ENCODE data around the gene ZNF496.

DNA sequence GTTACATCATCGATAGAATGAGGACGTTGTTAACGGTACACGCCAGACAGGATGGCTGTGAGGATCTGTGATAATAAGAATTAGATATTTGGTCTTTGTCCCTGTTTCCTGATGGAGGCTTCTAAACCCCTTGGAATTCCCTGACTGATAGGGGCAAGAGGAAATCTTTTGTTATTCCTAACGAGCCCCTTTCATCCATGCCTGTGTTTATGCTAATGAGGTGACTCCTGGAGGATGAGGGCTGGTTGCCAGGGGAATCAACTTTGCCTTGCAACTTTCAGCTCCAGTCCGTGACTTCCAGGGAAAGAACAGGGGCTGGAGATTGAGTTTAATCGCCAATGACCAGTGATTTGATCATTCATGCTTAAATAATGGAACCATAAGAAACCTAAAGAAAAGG is 45.0 kb upstream of the ZNF496 start:
- TF ChIP-seq, protein P1, sequence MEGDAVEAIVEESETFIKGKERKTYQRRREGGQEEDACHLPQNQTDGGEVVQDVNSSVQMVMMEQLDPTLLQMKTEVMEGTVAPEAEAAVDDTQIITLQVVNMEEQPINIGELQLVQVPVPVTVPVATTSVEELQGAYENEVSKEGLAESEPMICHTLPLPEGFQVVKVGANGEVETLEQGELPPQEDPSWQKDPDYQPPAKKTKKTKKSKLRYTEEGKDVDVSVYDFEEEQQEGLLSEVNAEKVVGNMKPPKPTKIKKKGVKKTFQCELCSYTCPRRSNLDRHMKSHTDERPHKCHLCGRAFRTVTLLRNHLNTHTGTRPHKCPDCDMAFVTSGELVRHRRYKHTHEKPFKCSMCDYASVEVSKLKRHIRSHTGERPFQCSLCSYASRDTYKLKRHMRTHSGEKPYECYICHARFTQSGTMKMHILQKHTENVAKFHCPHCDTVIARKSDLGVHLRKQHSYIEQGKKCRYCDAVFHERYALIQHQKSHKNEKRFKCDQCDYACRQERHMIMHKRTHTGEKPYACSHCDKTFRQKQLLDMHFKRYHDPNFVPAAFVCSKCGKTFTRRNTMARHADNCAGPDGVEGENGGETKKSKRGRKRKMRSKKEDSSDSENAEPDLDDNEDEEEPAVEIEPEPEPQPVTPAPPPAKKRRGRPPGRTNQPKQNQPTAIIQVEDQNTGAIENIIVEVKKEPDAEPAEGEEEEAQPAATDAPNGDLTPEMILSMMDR (IDR thresholded peaks at IDR 0.05; ENCODE audit: low read length), result no peak
- no peak for TF ChIP-seq EZH2 (IDR thresholded peaks at IDR 0.05; ENCODE audit: borderline replicate concordance, low read length)
